ENCODE data around the gene GYG1. TPM values are rescaled to one million over a fixed set of nuclear protein-coding genes. Genes with fewer than 3 reads are reported as not detected.

Gene GYG1
- total and polyA plus RNA-seq, 5 donors from 2014 or later, result 19.2 to 59.3 (median 56.6) TPM

- H3K9me3 Mint-ChIP-seq, result no peaks in the 10 kb centered on the region
- no peak for DNase-seq
- Histone ChIP-seq H3K4me1 (ENCODE audit: control insufficient read depth, insufficient read depth, low read length, poor library complexity, severe bottlenecking) (no peaks in the 10 kb centered on the region), H3K27me3 (ENCODE audit: control insufficient read depth, insufficient read depth, low read length) (peaks cover 8% of the 10 kb centered on the region), H3K36me3 (ENCODE audit: control insufficient read depth, insufficient read depth, low read length) (no peaks in the 10 kb centered on the region), H3K27ac (ENCODE audit: insufficient read depth, low read length, poor library complexity, severe bottlenecking) (no peak overlapping the region), H3K4me3 (ENCODE audit: low read depth, low read length) (no peak overlapping the region), H3K9me3 (ENCODE audit: control insufficient read depth in 2 of 2, low read length in 2 of 2) (no peaks in the 10 kb centered on the region)
- no peak for ATAC-seq (ENCODE audit: low read depth in 2 of 2)
- no peaks in the 10 kb centered on the region for H3K36me3 Mint-ChIP-seq
- peaks cover 0 to 3% (median 0%) of the 10 kb centered on the region in 4 donors for H3K4me1 Mint-ChIP-seq
- H3K27ac Mint-ChIP-seq, result no peak overlapping the region
- H3K27me3 Mint-ChIP-seq, result no peaks in the 10 kb centered on the region
- no peak overlapping the region for H3K4me3 Mint-ChIP-seq
These were observed 36.4 kb upstream of the GYG1 start for GRCh38 chr3:148954981-148955380.

GRCh38 chr3:148955544-148956346, 35.6 kb upstream of the GYG1 start:
- DNase-seq (peak in 2 of 3 donors; percentile 32 to 53), ATAC-seq (ENCODE audit: low read depth in 2 of 2) (no peak)

GRCh38 chr3:148957586-148957985, 33.8 kb upstream of the GYG1 start:
- H3K27me3 ChIP-seq (ENCODE audit: control insufficient read depth, insufficient read depth, low read length), result peaks cover 9% of the 10 kb centered on the region
- peak in 1 of 3 donors; percentile 43 for DNase-seq
- no peaks in the 10 kb centered on the region for H3K36me3 ChIP-seq (ENCODE audit: control insufficient read depth, insufficient read depth, low read length)
- no peaks in the 10 kb centered on the region for H3K4me1 ChIP-seq (ENCODE audit: control insufficient read depth, insufficient read depth, low read length, poor library complexity, severe bottlenecking)
- Mint-ChIP-seq H3K27ac (no peak overlapping the region), H3K9me3 (no peaks in the 10 kb centered on the region), H3K4me1 (peaks cover 0 to 3% (median 0%) of the 10 kb centered on the region in 4 donors), H3K36me3 (no peaks in the 10 kb centered on the region), H3K4me3 (no peak overlapping the region), H3K27me3 (peaks cover 11% of the 10 kb centered on the region)
- ATAC-seq (ENCODE audit: low read depth in 2 of 2), result peak in 1 of 2 donors; percentile 56
- H3K27ac ChIP-seq (ENCODE audit: insufficient read depth, low read length, poor library complexity, severe bottlenecking), result no peak overlapping the region
- no peaks in the 10 kb centered on the region for H3K9me3 ChIP-seq (ENCODE audit: control insufficient read depth in 2 of 2, low read length in 2 of 2)
- H3K4me3 ChIP-seq (ENCODE audit: low read depth, low read length), result no peak overlapping the region

More at GRCh38 chr3:148955544-148956346, 35.6 kb upstream of the GYG1 start:
- peaks cover 8% of the 10 kb centered on the region for H3K27me3 ChIP-seq (ENCODE audit: control insufficient read depth, insufficient read depth, low read length)
- H3K4me3 Mint-ChIP-seq, result no peak overlapping the region
- H3K27ac ChIP-seq (ENCODE audit: insufficient read depth, low read length, poor library complexity, severe bottlenecking), result no peak overlapping the region
- H3K4me1 ChIP-seq (ENCODE audit: control insufficient read depth, insufficient read depth, low read length, poor library complexity, severe bottlenecking), result no peaks in the 10 kb centered on the region
- H3K9me3 ChIP-seq (ENCODE audit: control insufficient read depth in 2 of 2, low read length in 2 of 2), result no peaks in the 10 kb centered on the region
- no peak overlapping the region for H3K4me3 ChIP-seq (ENCODE audit: low read depth, low read length)
- no peaks in the 10 kb centered on the region for H3K36me3 Mint-ChIP-seq
- H3K36me3 ChIP-seq (ENCODE audit: control insufficient read depth, insufficient read depth, low read length), result no peaks in the 10 kb centered on the region
- no peaks in the 10 kb centered on the region for H3K9me3 Mint-ChIP-seq
- peak overlapping the region in 1 of 3 donors; percentile 12 for H3K27ac Mint-ChIP-seq
- no peaks in the 10 kb centered on the region for H3K27me3 Mint-ChIP-seq
- peaks cover 0 to 3% (median 0%) of the 10 kb centered on the region in 4 donors for H3K4me1 Mint-ChIP-seq

- Mint-ChIP-seq H3K9me3 (no peaks in the 10 kb centered on the region), H3K4me3 (no peak overlapping the region), H3K36me3 (no peaks in the 10 kb centered on the region), H3K27ac (no peak overlapping the region), H3K27me3 (peaks cover 19% of the 10 kb centered on the region), H3K4me1 (peaks cover 0 to 3% (median 0%) of the 10 kb centered on the region in 4 donors)
- Histone ChIP-seq H3K9me3 (ENCODE audit: control insufficient read depth in 2 of 2, low read length in 2 of 2) (no peaks in the 10 kb centered on the region), H3K4me1 (ENCODE audit: control insufficient read depth, insufficient read depth, low read length, poor library complexity, severe bottlenecking) (no peaks in the 10 kb centered on the region), H3K27ac (ENCODE audit: insufficient read depth, low read length, poor library complexity, severe bottlenecking) (no peak overlapping the region), H3K27me3 (ENCODE audit: control insufficient read depth, insufficient read depth, low read length) (peaks cover 9% of the 10 kb centered on the region), H3K36me3 (ENCODE audit: control insufficient read depth, insufficient read depth, low read length) (no peaks in the 10 kb centered on the region), H3K4me3 (ENCODE audit: low read depth, low read length) (no peak overlapping the region)
- ATAC-seq (ENCODE audit: low read depth in 2 of 2) (no peak), DNase-seq (no peak)
These were observed 32.6 kb upstream of the GYG1 start for GRCh38 chr3:148958696-148959095.

GRCh38 chr3:148962513-148962912, 28.8 kb upstream of the GYG1 start:
- no peaks in the 10 kb centered on the region for H3K36me3 ChIP-seq (ENCODE audit: control insufficient read depth, insufficient read depth, low read length)
- peaks cover 8% of the 10 kb centered on the region for H3K27me3 ChIP-seq (ENCODE audit: control insufficient read depth, insufficient read depth, low read length)
- ATAC-seq (ENCODE audit: low read depth in 2 of 2) (no peak), DNase-seq (no peak)
- no peaks in the 10 kb centered on the region for H3K4me1 ChIP-seq (ENCODE audit: control insufficient read depth, insufficient read depth, low read length, poor library complexity, severe bottlenecking)
- H3K9me3 Mint-ChIP-seq, result no peaks in the 10 kb centered on the region
- no peaks in the 10 kb centered on the region for H3K36me3 Mint-ChIP-seq
- peaks cover 26% of the 10 kb centered on the region for H3K27me3 Mint-ChIP-seq
- H3K4me3 Mint-ChIP-seq, result no peak overlapping the region
- H3K27ac ChIP-seq (ENCODE audit: insufficient read depth, low read length, poor library complexity, severe bottlenecking), result no peak overlapping the region
- no peak overlapping the region for H3K4me3 ChIP-seq (ENCODE audit: low read depth, low read length)
- H3K27ac Mint-ChIP-seq, result no peak overlapping the region
- H3K9me3 ChIP-seq (ENCODE audit: control insufficient read depth in 2 of 2, low read length in 2 of 2), result no peaks in the 10 kb centered on the region
- H3K4me1 Mint-ChIP-seq, result peaks cover 0 to 2% (median 0%) of the 10 kb centered on the region in 4 donors

GRCh38 chr3:148964809-148965208, 26.5 kb upstream of the GYG1 start:
- H3K9me3 ChIP-seq (ENCODE audit: control insufficient read depth in 2 of 2, low read length in 2 of 2), result no peaks in the 10 kb centered on the region
- H3K27me3 Mint-ChIP-seq, result peaks cover 38% of the 10 kb centered on the region
- no peak for DNase-seq

GRCh38 chr3:148968321-148968720, 23.0 kb upstream of the GYG1 start:
- Mint-ChIP-seq H3K27ac (no peak overlapping the region), H3K4me3 (no peak overlapping the region), H3K9me3 (no peaks in the 10 kb centered on the region), H3K36me3 (no peaks in the 10 kb centered on the region), H3K4me1 (no peaks in the 10 kb centered on the region), H3K27me3 (peaks cover 25% of the 10 kb centered on the region)
- no peaks in the 10 kb centered on the region for H3K9me3 ChIP-seq (ENCODE audit: control insufficient read depth in 2 of 2, low read length in 2 of 2)
- DNase-seq, result no peak
- peaks cover 2% of the 10 kb centered on the region for H3K27me3 ChIP-seq (ENCODE audit: control insufficient read depth, insufficient read depth, low read length)
- H3K4me1 ChIP-seq (ENCODE audit: control insufficient read depth, insufficient read depth, low read length, poor library complexity, severe bottlenecking), result no peaks in the 10 kb centered on the region
- H3K36me3 ChIP-seq (ENCODE audit: control insufficient read depth, insufficient read depth, low read length), result no peaks in the 10 kb centered on the region
- no peak for ATAC-seq (ENCODE audit: low read depth in 2 of 2)
- no peak overlapping the region for H3K4me3 ChIP-seq (ENCODE audit: low read depth, low read length)
- H3K27ac ChIP-seq (ENCODE audit: insufficient read depth, low read length, poor library complexity, severe bottlenecking), result no peak overlapping the region

More at GRCh38 chr3:148964809-148965208, 26.5 kb upstream of the GYG1 start:
- Mint-ChIP-seq H3K36me3 (no peaks in the 10 kb centered on the region), H3K27ac (no peak overlapping the region), H3K9me3 (no peaks in the 10 kb centered on the region), H3K4me3 (no peak overlapping the region), H3K4me1 (no peaks in the 10 kb centered on the region)
- no peak overlapping the region for H3K27ac ChIP-seq (ENCODE audit: insufficient read depth, low read length, poor library complexity, severe bottlenecking)
- no peaks in the 10 kb centered on the region for H3K36me3 ChIP-seq (ENCODE audit: control insufficient read depth, insufficient read depth, low read length)
- peaks cover 6% of the 10 kb centered on the region for H3K27me3 ChIP-seq (ENCODE audit: control insufficient read depth, insufficient read depth, low read length)
- ATAC-seq (ENCODE audit: low read depth in 2 of 2), result no peak
- no peak overlapping the region for H3K4me3 ChIP-seq (ENCODE audit: low read depth, low read length)
- no peaks in the 10 kb centered on the region for H3K4me1 ChIP-seq (ENCODE audit: control insufficient read depth, insufficient read depth, low read length, poor library complexity, severe bottlenecking)

GRCh38 chr3:148970271-148970670, 21.1 kb upstream of the GYG1 start:
- Mint-ChIP-seq H3K27ac (no peak overlapping the region), H3K4me1 (peaks cover 0 to 5% (median 1%) of the 10 kb centered on the region in 4 donors), H3K36me3 (no peaks in the 10 kb centered on the region), H3K4me3 (no peak overlapping the region), H3K27me3 (peaks cover 24% of the 10 kb centered on the region), H3K9me3 (no peaks in the 10 kb centered on the region)
- DNase-seq, result no peak
- H3K4me3 ChIP-seq (ENCODE audit: low read depth, low read length), result no peak overlapping the region
- H3K4me1 ChIP-seq (ENCODE audit: control insufficient read depth, insufficient read depth, low read length, poor library complexity, severe bottlenecking), result no peaks in the 10 kb centered on the region
- peaks cover 2% of the 10 kb centered on the region for H3K27me3 ChIP-seq (ENCODE audit: control insufficient read depth, insufficient read depth, low read length)
- no peak for ATAC-seq (ENCODE audit: low read depth in 2 of 2)
- H3K36me3 ChIP-seq (ENCODE audit: control insufficient read depth, insufficient read depth, low read length), result no peaks in the 10 kb centered on the region
- H3K9me3 ChIP-seq (ENCODE audit: control insufficient read depth in 2 of 2, low read length in 2 of 2), result no peaks in the 10 kb centered on the region
- no peak overlapping the region for H3K27ac ChIP-seq (ENCODE audit: insufficient read depth, low read length, poor library complexity, severe bottlenecking)

Measured in CD4-positive, CD25-positive, alpha-beta regulatory T cell (primary cell).